Natural killer cell treated with Interleukin-12 subunit alpha and Interleukin-12 subunit beta and Interleukin-15 and Interleukin-18, amount 100 ng/mL, for 72 hours (primary cell): ENCODE measurements around the gene C19orf38. TPM values are rescaled to one million over a fixed set of nuclear protein-coding genes. Genes with fewer than 3 reads are reported as not detected.
A peak's percentile ranks its signal among the peaks of the same experiment; 100 is the strongest.
"Not testable (repeated sequence)": the region's sequence is repeated elsewhere in the genome, so short reads cannot be mapped to it uniquely, and the experiment has no call there.

Experiments used
- ATAC-seq, 2 donors: fragments of 150-1000 bp; cut with Tn5 transposase in 1 of 2; sonication (Bioruptor Pico), chemical (Tn5 transposase) in 1 of 2; 2 replicates each; pipeline ENCODE4 v1.10.0; 2021
- DNase-seq: peaks from one replicate; pipeline ENCODE4 v3.0.0; 2022; ENCODE audit warnings: low spot score
- H3K27ac Mint-ChIP-seq, 2 donors: 1 replicate in 1 of 2; 2 replicates in 1 of 2; pipeline ENCODE4 v1.8.0; 2022; ENCODE audit warnings: mixed read lengths in 2 of 2, mild to moderate bottlenecking in 1 of 2, moderate library complexity in 1 of 2
- H3K27me3 Mint-ChIP-seq, 2 donors: 1 replicate in 1 of 2; 2 replicates in 1 of 2; pipeline ENCODE4 v1.8.0; 2022; ENCODE audit warnings: mixed read lengths in 2 of 2
- H3K36me3 Mint-ChIP-seq: one replicate; pipeline ENCODE4 v1.8.0; 2022; ENCODE audit warnings: mixed read lengths
- H3K4me1 Mint-ChIP-seq, 2 donors: 1 replicate in 1 of 2; 2 replicates in 1 of 2; pipeline ENCODE4 v1.8.0; 2022; ENCODE audit warnings: low read depth in 2 of 2, mixed read lengths in 2 of 2, mild to moderate bottlenecking in 1 of 2
- H3K4me3 Mint-ChIP-seq: one replicate; pipeline ENCODE4 v1.8.0; 2022; ENCODE audit warnings: mixed read lengths
- H3K9me3 Mint-ChIP-seq: 2 replicates; pipeline ENCODE4 v1.8.0; 2022; ENCODE audit warnings: mixed read lengths
- total RNA-seq, 2 donors: library from RNA; stranded (reverse); gene quantifications; one replicate each; pipeline ENCODE4 v1.2.3, GENCODE V29; 2022

Gene C19orf38
- total RNA-seq, 2 donors from 2014 or later: 2.7 to 12.0 TPM

- ATAC-seq (no peak), DNase-seq (no peak)
- Mint-ChIP-seq H3K4me3 (no peak overlapping the region), H3K4me1 (peaks cover 8 to 9% of the 10 kb centered on the region in 2 donors), H3K9me3 (peaks cover 4% of the 10 kb centered on the region), H3K27ac (no peak overlapping the region), H3K27me3 (no peaks in the 10 kb centered on the region), H3K36me3 (peaks cover 5% of the 10 kb centered on the region)
Measured at GRCh38 chr19:10830931-10831779, 17.1 kb upstream of the C19orf38 start.

GRCh38 chr19:10831987-10832938 is 16.0 kb upstream of the C19orf38 start:
- H3K27me3 Mint-ChIP-seq: no peaks in the 10 kb centered on the region
- peaks cover 4% of the 10 kb centered on the region for H3K9me3 Mint-ChIP-seq
- DNase-seq: no peak
- H3K4me3 Mint-ChIP-seq: no peak overlapping the region
- peaks cover 5% of the 10 kb centered on the region for H3K36me3 Mint-ChIP-seq
- peak overlapping the region in 1 of 2 donors; percentile 35 for H3K27ac Mint-ChIP-seq
- ATAC-seq: no peak
- peaks cover 18 to 19% of the 10 kb centered on the region in 2 donors for H3K4me1 Mint-ChIP-seq

DNA sequence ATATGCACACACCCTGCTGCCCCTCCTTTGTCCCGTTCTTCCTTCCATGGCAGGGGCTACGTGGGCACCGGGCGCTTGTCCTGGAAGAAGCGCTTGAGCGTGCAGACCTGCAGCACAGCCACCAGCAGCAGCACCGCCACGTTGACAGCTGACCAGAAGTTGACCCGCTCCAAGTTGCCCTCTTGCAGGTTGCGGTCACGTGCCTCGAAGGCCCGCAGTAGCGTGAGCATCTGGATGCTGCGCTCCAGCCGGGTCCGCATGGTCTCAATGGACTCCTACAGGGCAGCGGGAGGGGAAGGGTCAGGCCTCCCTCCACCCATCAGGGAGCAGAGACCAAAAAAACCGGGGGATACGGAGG is 15.3 kb upstream of the C19orf38 start:
- no peak overlapping the region for H3K4me3 Mint-ChIP-seq
- H3K36me3 Mint-ChIP-seq: peaks cover 5% of the 10 kb centered on the region
- no peaks in the 10 kb centered on the region for H3K27me3 Mint-ChIP-seq
- no peak for DNase-seq
- peak overlapping the region in 1 of 2 donors; percentile 35 for H3K27ac Mint-ChIP-seq
- no peak for ATAC-seq
- H3K9me3 Mint-ChIP-seq: peaks cover 4% of the 10 kb centered on the region
- peaks cover 18 to 19% of the 10 kb centered on the region in 2 donors for H3K4me1 Mint-ChIP-seq

GRCh38 chr19:10835089-10835753 is 13.0 kb upstream of the C19orf38 start:
- peaks cover 18 to 19% of the 10 kb centered on the region in 2 donors for H3K4me1 Mint-ChIP-seq

DNA sequence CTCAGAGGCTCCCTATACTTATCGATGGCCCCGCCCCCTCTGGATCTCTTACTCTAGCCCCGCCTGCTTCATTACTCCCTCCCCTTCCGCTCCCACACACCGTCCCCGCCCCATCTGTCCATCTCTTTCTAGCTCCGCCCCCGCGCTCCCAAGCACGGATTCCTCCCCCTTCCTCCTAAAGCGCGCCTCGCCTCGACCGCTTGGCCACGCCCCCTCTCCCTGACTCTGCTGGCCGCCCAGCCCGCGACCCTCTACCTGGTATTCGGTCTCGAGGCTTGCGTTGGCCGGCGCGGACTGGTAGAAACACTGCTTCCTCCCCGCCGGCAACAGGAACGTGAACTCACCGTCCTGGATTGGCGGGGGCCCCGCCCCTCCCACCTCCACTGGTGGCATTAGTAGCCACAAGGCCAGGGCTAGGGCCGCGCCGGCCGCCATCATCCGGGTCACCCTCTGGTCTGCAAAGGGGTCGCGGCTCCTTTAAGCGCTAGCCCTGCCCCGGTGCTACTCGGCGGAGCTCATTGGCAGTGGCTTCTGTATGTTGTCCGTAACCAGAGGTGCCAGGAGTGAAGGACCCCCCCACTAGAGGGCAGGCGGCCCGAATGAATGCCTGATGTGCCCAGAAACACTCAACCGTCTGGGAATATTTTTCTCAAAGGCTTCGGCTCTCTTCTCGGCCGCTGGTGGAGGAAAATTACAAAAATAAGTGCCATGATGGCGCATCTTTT is 12.3 kb upstream of the C19orf38 start, which contains the start of gene TMED1:
TSS of gene TMED1 (minus strand) at position 459 of the 725 bp plus-strand sequence. CDS start at position 438, 21 bp downstream.
- peaks cover 4% of the 10 kb centered on the region for H3K9me3 Mint-ChIP-seq
- peak; percentile 95 for ATAC-seq
- H3K4me3 Mint-ChIP-seq: peak within 1 kb of the TSS; percentile 93
- H3K4me1 Mint-ChIP-seq: peaks cover 18 to 21% of the 10 kb centered on the region in 2 donors
- no peaks in the 10 kb centered on the region for H3K27me3 Mint-ChIP-seq
- H3K27ac Mint-ChIP-seq: peak within 1 kb of the TSS; percentile 98 to 99
- peaks cover 5% of the 10 kb centered on the region for H3K36me3 Mint-ChIP-seq
- DNase-seq: peak; percentile 99

More at GRCh38 chr19:10835089-10835753, 13.0 kb upstream of the C19orf38 start:
- DNase-seq (no peak), ATAC-seq (no peak)
- Mint-ChIP-seq H3K27me3 (no peaks in the 10 kb centered on the region), H3K4me3 (peak overlapping the region; percentile 93), H3K9me3 (peaks cover 4% of the 10 kb centered on the region), H3K27ac (peak overlapping the region; percentile 98 to 99), H3K36me3 (peaks cover 5% of the 10 kb centered on the region)

DNA sequence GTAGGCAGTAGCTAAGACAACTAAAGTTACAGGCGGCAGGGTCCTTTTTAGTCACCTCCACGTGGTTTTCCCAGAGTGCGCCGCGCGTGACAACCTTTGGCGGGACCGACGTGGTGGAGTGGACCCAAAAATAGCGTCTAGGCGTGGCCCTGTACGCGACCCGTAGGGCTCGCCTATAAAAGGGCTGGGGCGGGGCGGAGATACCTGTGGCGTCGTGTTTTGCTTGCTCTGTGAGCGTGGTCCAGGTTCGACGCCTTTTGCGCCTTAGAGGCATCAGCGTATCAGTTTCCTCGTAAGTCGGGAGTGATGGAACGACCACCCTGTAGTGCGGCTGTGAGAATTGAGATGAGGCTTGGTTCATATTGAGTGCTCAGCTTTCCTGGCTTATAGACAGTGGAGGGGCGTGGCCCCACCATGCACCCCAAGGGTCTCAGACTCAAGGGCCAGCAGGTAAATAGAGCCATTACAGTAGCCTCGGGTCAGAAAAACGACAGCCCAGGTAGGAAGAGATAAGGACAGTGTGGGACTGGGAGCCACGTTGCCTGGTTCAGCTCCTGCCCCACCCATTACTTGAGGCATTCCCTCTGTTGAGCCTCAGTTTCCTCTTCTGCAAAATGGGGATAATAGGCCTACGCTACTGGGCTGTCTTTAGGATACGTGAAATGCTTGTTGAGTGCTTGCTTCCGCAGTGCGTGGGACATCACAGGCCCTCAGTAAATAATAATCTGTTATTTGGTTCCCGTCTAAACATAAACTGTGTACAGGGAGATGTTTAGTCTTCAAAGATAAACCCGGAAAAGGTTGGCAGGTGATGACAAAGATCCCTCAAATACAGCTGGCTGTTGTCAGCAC is 11.5 kb upstream of the C19orf38 start:
- H3K9me3 Mint-ChIP-seq: peaks cover 4% of the 10 kb centered on the region
- H3K4me1 Mint-ChIP-seq: peaks cover 18 to 21% of the 10 kb centered on the region in 2 donors
- H3K36me3 Mint-ChIP-seq: peaks cover 5% of the 10 kb centered on the region
- peak overlapping the region; percentile 98 to 99 for H3K27ac Mint-ChIP-seq
- H3K27me3 Mint-ChIP-seq: no peaks in the 10 kb centered on the region
- peak overlapping the region; percentile 93 for H3K4me3 Mint-ChIP-seq
- ATAC-seq (peak; percentile 43 to 55), DNase-seq (peak; percentile 87)

DNA sequence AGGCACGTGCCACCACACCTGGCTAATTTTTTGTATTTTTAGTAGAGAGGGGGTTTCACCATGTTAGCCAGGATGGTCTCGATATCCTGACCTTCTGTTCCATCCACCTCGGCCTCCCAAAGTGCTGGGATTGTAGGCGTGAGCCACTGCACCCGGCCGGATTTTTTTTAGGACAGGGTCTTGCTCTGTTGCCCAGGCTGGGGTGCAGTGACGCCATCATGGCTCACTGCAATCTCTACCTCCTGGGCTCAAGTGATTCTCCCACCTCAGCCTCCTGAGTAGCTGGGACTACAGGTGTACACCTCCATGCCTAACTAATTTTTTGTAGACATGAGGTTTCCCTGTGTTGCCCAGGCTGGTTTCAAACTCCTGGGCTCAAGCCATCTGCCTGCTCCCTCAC is 10.6 kb upstream of the C19orf38 start:
- not testable (repeated sequence) for H3K27me3 Mint-ChIP-seq, H3K36me3 Mint-ChIP-seq, H3K9me3 Mint-ChIP-seq, H3K27ac Mint-ChIP-seq, H3K4me3 Mint-ChIP-seq, ATAC-seq, DNase-seq
- H3K4me1 Mint-ChIP-seq: peaks cover 18 to 21% of the 10 kb centered on the region in 2 donors

DNA sequence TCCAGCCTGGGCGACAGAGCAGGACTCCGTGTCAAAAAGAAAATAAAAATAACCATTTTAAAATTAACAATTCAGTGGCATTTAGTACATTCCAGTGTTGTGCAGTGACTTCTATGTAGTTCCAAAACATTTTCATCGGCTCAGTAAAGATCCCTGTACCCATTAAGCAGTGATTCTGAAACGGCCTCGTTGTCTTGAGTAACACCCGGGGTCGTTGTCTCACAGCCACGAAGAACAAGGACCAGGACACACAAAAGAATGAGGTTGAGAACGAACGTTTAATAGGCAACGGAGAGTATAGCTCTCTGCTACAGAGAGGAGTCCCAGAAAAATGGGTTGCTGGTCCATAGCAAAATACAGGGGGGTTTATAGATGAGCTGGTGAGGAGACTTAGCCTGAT is 9.8 kb upstream of the C19orf38 start:
- Mint-ChIP-seq H3K4me3 (no peak overlapping the region), H3K27me3 (no peaks in the 10 kb centered on the region), H3K27ac (no peak overlapping the region), H3K36me3 (peaks cover 5% of the 10 kb centered on the region), H3K9me3 (peaks cover 4% of the 10 kb centered on the region), H3K4me1 (peaks cover 18 to 21% of the 10 kb centered on the region in 2 donors)
- DNase-seq: no peak
- no peak for ATAC-seq

GRCh38 chr19:10839114-10840050 is 8.8 kb upstream of the C19orf38 start:
- no peak for ATAC-seq
- H3K27ac Mint-ChIP-seq: peak overlapping the region in 1 of 2 donors; percentile 30

DNA sequence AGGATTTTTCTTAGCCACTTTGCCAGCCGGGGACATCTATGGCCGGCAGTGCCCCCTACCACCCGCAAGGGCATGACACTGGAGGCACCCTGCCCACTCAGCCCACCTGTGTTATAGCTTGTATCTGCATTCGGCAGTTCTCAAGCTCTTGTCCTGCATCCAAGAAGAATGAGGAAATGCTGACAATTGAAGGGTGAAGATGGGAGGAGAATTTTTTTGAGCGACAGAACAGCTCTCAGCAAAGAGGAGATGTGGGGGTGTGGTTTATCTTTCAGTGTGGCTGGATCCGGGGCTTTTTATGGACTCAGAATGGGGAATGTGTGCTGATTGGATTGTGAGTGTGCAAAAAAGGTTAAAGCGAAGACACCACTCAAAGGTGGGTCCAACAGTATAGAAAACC is 5.4 kb upstream of the C19orf38 start:
- Mint-ChIP-seq H3K36me3 (no peaks in the 10 kb centered on the region), H3K27ac (no peak overlapping the region), H3K4me3 (no peak overlapping the region), H3K9me3 (no peaks in the 10 kb centered on the region), H3K4me1 (peaks cover 13 to 15% of the 10 kb centered on the region in 2 donors), H3K27me3 (no peaks in the 10 kb centered on the region)
- DNase-seq (no peak), ATAC-seq (no peak)

More at GRCh38 chr19:10839114-10840050, 8.8 kb upstream of the C19orf38 start:
- H3K36me3 Mint-ChIP-seq: peaks cover 5% of the 10 kb centered on the region
- H3K9me3 Mint-ChIP-seq: peaks cover 4% of the 10 kb centered on the region
- DNase-seq: no peak
- peaks cover 18 to 21% of the 10 kb centered on the region in 2 donors for H3K4me1 Mint-ChIP-seq
- H3K27me3 Mint-ChIP-seq: no peaks in the 10 kb centered on the region
- no peak overlapping the region for H3K4me3 Mint-ChIP-seq

GRCh38 chr19:10846500-10847202 is 1.6 kb upstream of the C19orf38 start:
- DNase-seq (no peak), ATAC-seq (peak; percentile 44 to 60)
- Mint-ChIP-seq H3K27ac (no peak overlapping the region), H3K27me3 (no peaks in the 10 kb centered on the region), H3K9me3 (no peaks in the 10 kb centered on the region), H3K4me3 (peak overlapping the region; percentile 14), H3K36me3 (no peaks in the 10 kb centered on the region), H3K4me1 (peaks cover 18% of the 10 kb centered on the region in 2 donors)
